ENCODE data around the gene CABLES1. TPM values are rescaled to one million over a fixed set of nuclear protein-coding genes. Genes with fewer than 3 reads are reported as not detected.

The CABLES1 gene
- polyA plus RNA-seq, 1 of the 3 experiments (the other 2 are of a cell fraction): 2.2 TPM

DNA sequence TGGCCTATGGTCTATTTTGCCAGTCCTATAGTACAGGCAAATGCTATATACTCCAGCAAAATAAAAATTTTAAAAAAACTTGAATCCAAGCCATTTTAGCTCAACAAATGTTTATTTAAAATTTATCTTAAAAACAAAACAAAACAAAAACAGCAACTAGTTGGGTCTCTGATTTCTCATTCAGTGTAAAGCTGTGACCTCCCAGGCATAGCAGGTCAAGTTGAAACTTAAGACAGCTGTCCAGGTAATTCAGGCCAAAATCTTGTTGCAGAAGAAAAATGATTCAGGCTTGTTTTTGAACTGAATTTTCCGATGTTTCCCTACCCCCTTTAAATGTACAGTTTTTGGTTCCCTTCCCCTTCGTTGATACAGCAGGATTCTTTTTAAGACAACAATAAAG lies 58.5 kb downstream of the CABLES1 start:
- H3K4me2 ChIP-seq: 0 out of 2 replicates have a peak overlapping the region, but pooled peaks have one; percentile 35
- no peak for TF ChIP-seq TCF12 (IDR thresholded peaks at IDR 0.05)
- TF ChIP-seq RXRA (IDR thresholded peaks at IDR 0.05; ENCODE audit: borderline replicate concordance, low read depth): no peak
- TF ChIP-seq, protein P1, sequence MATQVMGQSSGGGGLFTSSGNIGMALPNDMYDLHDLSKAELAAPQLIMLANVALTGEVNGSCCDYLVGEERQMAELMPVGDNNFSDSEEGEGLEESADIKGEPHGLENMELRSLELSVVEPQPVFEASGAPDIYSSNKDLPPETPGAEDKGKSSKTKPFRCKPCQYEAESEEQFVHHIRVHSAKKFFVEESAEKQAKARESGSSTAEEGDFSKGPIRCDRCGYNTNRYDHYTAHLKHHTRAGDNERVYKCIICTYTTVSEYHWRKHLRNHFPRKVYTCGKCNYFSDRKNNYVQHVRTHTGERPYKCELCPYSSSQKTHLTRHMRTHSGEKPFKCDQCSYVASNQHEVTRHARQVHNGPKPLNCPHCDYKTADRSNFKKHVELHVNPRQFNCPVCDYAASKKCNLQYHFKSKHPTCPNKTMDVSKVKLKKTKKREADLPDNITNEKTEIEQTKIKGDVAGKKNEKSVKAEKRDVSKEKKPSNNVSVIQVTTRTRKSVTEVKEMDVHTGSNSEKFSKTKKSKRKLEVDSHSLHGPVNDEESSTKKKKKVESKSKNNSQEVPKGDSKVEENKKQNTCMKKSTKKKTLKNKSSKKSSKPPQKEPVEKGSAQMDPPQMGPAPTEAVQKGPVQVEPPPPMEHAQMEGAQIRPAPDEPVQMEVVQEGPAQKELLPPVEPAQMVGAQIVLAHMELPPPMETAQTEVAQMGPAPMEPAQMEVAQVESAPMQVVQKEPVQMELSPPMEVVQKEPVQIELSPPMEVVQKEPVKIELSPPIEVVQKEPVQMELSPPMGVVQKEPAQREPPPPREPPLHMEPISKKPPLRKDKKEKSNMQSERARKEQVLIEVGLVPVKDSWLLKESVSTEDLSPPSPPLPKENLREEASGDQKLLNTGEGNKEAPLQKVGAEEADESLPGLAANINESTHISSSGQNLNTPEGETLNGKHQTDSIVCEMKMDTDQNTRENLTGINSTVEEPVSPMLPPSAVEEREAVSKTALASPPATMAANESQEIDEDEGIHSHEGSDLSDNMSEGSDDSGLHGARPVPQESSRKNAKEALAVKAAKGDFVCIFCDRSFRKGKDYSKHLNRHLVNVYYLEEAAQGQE (IDR thresholded peaks at IDR 0.05; ENCODE audit: low read depth, low read length): no peak
- no peak for TF ChIP-seq MXI1 (IDR thresholded peaks at IDR 0.05; ENCODE audit: low read depth, low read length)
- no peak for TF ChIP-seq NFIC (IDR thresholded peaks at IDR 0.05; ENCODE audit: borderline replicate concordance)
- TF ChIP-seq, protein P2, sequence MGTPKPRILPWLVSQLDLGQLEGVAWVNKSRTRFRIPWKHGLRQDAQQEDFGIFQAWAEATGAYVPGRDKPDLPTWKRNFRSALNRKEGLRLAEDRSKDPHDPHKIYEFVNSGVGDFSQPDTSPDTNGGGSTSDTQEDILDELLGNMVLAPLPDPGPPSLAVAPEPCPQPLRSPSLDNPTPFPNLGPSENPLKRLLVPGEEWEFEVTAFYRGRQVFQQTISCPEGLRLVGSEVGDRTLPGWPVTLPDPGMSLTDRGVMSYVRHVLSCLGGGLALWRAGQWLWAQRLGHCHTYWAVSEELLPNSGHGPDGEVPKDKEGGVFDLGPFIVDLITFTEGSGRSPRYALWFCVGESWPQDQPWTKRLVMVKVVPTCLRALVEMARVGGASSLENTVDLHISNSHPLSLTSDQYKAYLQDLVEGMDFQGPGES (IDR thresholded peaks at IDR 0.05; ENCODE audit: low read depth, low read length): no peak
- no peak for TF ChIP-seq GABPA (IDR thresholded peaks at IDR 0.05; ENCODE audit: low read depth)
- no peak for TF ChIP-seq RFX5 (IDR thresholded peaks at IDR 0.05; ENCODE audit: low read length)
- H3K27me3 ChIP-seq (ENCODE audit: insufficient read depth): no peaks in the 10 kb centered on the region
- H3K4me3 ChIP-seq (ENCODE audit: low read depth in 2 of 2, low read length in 1 of 2): no peak overlapping the region
- H3K9me3 ChIP-seq: no peaks in the 10 kb centered on the region
- WGBS (ENCODE audit: low lambda C conversion rate): 83% methylated on average over 2 of the region's 2 CpGs
- H3K9me2 ChIP-seq: no peaks in the 10 kb centered on the region
- H3K4me1 ChIP-seq (ENCODE audit: control insufficient read depth in 1 of 2, insufficient read depth in 2 of 2, low read depth in 1 of 2, low read length in 1 of 2): peaks cover 17 to 25% of the 10 kb centered on the region in 2 experiments
- no peaks in the 10 kb centered on the region for H4K20me1 ChIP-seq (ENCODE audit: insufficient read depth)
- no peak overlapping the region for H2AFZ ChIP-seq (ENCODE audit: low read depth)
- peaks cover 6% of the 10 kb centered on the region for H3K79me2 ChIP-seq (ENCODE audit: insufficient read depth)
- no peak overlapping the region for H3K9ac ChIP-seq
- peaks cover 2 to 6% of the 10 kb centered on the region in 2 experiments for H3K36me3 ChIP-seq (replicated peaks in 1 of 2; ENCODE audit: control insufficient read depth in 1 of 2, insufficient read depth in 2 of 2, low read length in 1 of 2)
- H3F3A ChIP-seq (replicated peaks; ENCODE audit: insufficient read depth): peaks cover 19% of the 10 kb centered on the region
- peak overlapping the region in 1 of 2 experiments; percentile 14; a peak in 1 of 4 replicates for H3K27ac ChIP-seq (ENCODE audit: low read depth in 2 of 2, low read length in 1 of 2)
- ChIA-PET CTCF (interaction anchor here (0.7 to 1.4 kb wide), 3 partner anchors 9 to 218 kb away, joined by 3 read pairs; no protein-coding TSS in a partner anchor), POLR2A (no interaction called here)
- DNase-seq: no peak

DNA sequence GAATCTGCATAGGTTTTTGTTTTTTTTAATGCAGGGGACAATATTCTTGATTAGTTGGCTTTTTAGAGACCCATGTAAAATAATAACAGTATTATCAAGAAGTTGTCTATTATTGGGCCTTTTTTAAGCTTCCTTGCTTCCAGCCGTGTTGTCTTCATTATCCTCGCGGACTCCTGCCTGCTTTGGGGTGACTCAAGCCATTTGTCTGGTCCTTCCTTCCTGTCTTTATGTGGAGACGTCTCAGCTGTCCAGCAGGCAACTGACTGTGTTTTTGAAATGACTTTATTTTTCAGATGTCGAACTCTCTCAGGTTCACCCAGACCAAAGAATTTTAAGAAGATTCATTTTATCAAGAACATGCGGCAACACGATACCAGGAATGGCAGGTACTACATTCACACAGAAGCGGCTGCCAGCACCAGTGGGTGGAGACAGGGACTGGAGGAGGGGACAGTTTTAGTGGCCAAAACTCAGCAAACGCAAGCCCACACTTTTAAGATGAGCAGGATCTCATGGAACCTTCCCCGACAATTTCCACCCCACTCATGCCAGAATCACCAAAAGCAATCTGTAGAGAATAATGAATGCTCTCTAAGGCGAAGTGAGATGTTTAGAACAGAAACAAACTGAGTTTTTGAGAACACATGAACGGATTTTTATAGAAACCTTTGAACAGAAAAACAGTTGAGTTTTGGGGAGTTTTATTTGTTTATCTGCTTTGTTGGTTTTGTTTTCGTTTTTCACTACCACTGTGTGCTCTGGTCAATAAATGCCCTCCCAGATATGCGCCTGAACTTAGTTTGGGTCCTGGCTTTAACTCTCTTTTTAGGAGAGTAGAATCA lies 59.1 kb downstream of the CABLES1 start:
- peak overlapping the region in 1 of 2 experiments; percentile 14; a peak in 1 of 4 replicates for H3K27ac ChIP-seq (ENCODE audit: low read depth in 2 of 2, low read length in 1 of 2)
- peaks cover 19% of the 10 kb centered on the region for H3F3A ChIP-seq (replicated peaks; ENCODE audit: insufficient read depth)
- H3K9me2 ChIP-seq: no peaks in the 10 kb centered on the region
- H3K4me2 ChIP-seq: peak overlapping the region; percentile 35; the same call in 1 of the 2 replicates
- no peaks in the 10 kb centered on the region for H3K9me3 ChIP-seq
- CTCF ChIA-PET: interaction anchor here (1.4 to 1.5 kb wide), 2 partner anchors 23 to 217 kb away, joined by 3 read pairs; no protein-coding TSS in a partner anchor
- H2AFZ ChIP-seq (ENCODE audit: low read depth): no peak overlapping the region; the same call in 1 of the 2 replicates
- WGBS (ENCODE audit: low lambda C conversion rate): 74% methylated on average over 14 of the region's 14 CpGs
- TF ChIP-seq RCOR1 (IDR thresholded peaks at IDR 0.05; ENCODE audit: low read length) (no peak), MXI1 (IDR thresholded peaks at IDR 0.05; ENCODE audit: low read depth, low read length) (no peak), RAD21 (IDR thresholded peaks at IDR 0.05; ENCODE audit: low read length) (no peak), JUND (IDR thresholded peaks at IDR 0.05) (no peak), NFIC (IDR thresholded peaks at IDR 0.05; ENCODE audit: borderline replicate concordance) (no peak), FOSL2 (IDR thresholded peaks at IDR 0.05; ENCODE audit: borderline replicate concordance, low read depth) (no peak), EZH2phosphoT487 (IDR thresholded peaks at IDR 0.05; ENCODE audit: borderline replicate concordance, low read depth) (no peak), CHD2 (IDR thresholded peaks at IDR 0.05; ENCODE audit: low read length, partially characterized antibody) (no peak)
- TF ChIP-seq, protein P3, sequence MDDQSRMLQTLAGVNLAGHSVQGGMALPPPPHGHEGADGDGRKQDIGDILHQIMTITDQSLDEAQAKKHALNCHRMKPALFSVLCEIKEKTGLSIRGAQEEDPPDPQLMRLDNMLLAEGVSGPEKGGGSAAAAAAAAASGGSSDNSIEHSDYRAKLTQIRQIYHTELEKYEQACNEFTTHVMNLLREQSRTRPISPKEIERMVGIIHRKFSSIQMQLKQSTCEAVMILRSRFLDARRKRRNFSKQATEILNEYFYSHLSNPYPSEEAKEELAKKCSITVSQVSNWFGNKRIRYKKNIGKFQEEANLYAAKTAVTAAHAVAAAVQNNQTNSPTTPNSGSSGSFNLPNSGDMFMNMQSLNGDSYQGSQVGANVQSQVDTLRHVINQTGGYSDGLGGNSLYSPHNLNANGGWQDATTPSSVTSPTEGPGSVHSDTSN (IDR thresholded peaks at IDR 0.05): no peak
- TF ChIP-seq, protein P4, sequence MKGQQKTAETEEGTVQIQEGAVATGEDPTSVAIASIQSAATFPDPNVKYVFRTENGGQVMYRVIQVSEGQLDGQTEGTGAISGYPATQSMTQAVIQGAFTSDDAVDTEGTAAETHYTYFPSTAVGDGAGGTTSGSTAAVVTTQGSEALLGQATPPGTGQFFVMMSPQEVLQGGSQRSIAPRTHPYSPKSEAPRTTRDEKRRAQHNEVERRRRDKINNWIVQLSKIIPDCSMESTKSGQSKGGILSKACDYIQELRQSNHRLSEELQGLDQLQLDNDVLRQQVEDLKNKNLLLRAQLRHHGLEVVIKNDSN (IDR thresholded peaks at IDR 0.05; ENCODE audit: borderline replicate concordance, low read depth): no peak
- no peak overlapping the region for H3K4me3 ChIP-seq (ENCODE audit: low read depth in 2 of 2, low read length in 1 of 2)
- H3K36me3 ChIP-seq (replicated peaks in 1 of 2; ENCODE audit: control insufficient read depth in 1 of 2, insufficient read depth in 2 of 2, low read length in 1 of 2): peaks cover 2 to 4% of the 10 kb centered on the region in 2 experiments
- H4K20me1 ChIP-seq (ENCODE audit: insufficient read depth): no peaks in the 10 kb centered on the region
- peaks cover 17 to 25% of the 10 kb centered on the region in 2 experiments for H3K4me1 ChIP-seq (ENCODE audit: control insufficient read depth in 1 of 2, insufficient read depth in 2 of 2, low read depth in 1 of 2, low read length in 1 of 2)
- POLR2A ChIA-PET: no interaction called here
- H3K9ac ChIP-seq: no peak overlapping the region
- no peak for DNase-seq
- peaks cover 6% of the 10 kb centered on the region for H3K79me2 ChIP-seq (ENCODE audit: insufficient read depth)
- H3K27me3 ChIP-seq (ENCODE audit: insufficient read depth): no peaks in the 10 kb centered on the region
